CD4-positive, alpha-beta T cell treated with Interleukin-4 for 4 hours (primary cell): Measurements from ENCODE around the gene NCAM1.

Experiments used
- DNase-seq: peaks from one replicate; pipeline ENCODE4 v3.0.0-alpha.2; 2020

Gene NCAM1

DNA sequence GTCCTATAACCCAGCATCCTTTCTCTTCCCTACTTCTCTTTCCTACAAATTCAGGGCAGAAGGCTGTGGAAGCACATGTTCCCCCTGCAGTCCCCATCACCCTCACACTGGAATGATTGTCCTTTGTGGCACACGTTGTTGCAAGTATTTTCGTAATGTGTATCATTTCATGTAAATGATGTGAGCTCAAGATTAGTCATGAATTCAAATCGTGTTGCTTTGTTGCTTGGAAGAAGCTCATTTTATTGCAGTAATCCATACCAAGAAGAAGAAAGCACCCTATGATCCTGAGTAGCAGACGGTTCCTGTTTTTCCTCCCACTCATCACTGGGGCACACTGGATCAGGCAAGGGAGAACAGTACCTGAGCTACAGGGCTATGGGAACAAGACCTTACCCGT, 173.4 kb downstream of the NCAM1 start:
- no peak for DNase-seq

DNA sequence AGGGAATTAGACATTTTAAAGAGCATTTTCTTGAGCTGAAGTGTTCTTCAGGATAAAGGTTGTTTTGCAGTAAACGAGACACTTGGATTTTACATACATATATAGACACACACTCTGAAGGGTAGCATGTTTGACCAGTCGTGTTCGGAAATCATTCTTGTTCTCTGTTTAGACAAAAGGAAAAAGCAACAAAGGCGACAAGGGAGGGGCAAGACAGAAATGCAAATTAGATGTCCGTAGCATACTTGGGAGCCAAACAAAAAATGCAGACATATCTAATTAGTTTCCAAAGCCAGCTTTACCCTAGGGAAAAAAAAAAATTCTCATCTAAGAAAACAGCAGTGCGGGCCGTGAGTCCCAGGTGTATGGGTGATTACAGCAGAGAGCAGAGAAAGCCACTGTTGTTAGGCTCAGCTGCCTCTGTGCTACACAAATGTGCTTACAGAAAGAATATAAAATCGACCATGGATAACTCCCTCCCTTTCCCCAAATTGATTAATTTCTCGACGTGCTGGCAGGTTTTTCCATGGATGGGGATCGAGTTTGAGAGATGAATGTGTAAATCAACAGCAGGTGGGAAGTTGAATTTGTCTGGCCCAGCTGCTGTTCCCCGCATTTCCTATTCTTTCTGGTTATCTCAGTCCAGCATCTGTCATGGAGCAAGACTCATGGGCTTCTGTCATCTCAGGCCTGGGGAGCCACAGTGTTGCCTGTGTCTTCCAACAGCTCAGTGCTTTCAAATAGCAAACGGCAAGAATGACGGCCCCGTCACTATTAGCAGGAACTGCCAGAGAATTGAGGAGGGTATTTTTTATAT, 176.7 kb downstream of the NCAM1 start:
- no peak for DNase-seq

DNA sequence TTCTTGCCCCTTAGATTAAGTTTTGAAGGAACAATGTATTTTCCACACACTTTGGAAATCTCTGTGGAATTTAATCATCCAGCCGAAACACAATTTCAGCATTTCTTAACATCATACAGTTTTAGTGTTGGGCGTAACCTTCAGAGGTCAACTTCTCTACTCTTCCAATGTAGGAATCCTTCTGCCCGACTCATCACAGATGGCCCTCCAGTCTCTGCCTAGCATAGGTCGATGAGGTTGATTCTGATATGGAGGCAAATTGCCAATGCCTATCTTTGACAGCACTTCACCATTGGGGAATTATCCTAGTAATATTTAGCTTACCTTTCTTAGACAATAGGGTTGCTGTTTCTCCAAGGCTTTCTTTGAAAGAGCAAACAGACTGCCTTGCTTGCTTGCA, 177.5 kb downstream of the NCAM1 start:
- no peak for DNase-seq

DNA sequence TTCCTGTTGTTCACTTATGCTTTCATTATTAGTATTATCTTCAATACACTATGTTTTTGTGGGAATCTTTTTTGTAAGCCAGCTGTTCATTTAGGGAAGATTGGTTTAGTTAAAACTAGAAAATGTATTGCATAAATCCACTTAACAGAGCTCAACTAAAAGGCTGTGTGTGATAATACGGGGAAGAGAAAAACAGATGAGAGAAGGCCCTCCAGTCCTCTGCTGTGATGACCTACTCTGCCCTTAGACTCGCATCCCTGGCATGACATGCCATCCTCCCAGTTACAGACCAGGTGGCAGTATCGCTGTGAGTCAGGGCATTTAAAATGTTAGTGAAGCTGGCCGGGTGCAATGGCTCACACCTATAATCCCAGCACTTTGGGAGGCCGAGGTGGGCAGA, 179.8 kb downstream of the NCAM1 start:
- DNase-seq, result no peak

DNA sequence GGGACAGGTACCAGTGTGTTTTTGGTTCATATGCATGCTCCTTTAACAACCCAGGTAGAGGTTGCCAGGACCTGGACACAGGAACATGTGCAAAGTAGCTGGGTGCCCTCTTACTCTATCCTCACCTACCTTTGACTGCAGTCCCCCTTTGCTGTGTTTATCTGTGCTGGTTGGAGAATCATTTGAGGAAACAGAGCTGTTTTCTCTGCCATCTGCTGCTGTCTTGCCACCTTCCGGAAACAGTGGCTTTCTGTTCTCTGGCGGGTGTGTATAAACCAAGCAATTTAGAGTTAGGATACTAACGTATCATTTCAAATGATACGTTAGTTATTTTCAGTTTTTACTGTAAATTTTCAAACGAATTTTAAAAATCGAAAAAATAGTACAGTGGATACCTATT, 181.3 kb downstream of the NCAM1 start:
- no peak for DNase-seq

DNA sequence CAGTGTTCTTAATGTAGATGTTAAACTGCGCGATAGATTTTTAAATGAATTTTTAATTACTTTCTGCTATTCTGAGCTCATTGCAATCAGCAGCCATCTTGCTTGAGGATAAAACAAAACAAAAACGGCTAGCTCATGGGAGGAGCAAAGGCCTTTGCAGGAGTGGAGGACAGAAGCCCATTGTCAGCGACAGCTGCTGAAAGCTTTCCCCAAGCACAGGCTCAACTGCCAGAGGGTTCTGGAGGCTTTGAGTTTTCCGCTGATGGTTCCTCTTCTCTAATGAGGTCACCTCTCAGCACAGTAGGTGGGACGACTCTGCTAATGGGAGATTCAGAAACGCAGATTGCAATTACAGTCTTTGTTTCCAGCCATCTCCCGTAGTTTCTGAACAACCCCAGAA, 186.0 kb downstream of the NCAM1 start:
- no peak for DNase-seq

DNA sequence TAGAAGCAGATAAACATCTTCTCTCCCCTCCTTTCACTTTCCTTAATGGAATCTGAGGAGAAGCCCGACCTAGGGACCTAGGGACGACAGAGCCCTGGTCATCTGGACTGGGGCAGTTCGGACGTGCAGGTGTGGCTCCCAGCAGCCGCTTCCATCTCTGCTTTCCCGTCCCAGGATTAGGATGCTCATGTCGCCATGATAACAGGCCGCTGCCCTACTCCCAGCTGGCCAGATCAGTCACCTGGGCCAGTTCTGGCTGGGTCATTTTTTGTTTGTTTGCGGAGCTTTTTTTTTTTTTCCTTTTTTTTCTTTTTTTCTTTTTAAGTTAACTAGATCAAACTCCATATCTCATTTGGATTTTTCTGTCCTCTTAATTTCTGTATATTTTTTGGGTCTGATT, 186.9 kb downstream of the NCAM1 start:
- DNase-seq, result no peak

DNA sequence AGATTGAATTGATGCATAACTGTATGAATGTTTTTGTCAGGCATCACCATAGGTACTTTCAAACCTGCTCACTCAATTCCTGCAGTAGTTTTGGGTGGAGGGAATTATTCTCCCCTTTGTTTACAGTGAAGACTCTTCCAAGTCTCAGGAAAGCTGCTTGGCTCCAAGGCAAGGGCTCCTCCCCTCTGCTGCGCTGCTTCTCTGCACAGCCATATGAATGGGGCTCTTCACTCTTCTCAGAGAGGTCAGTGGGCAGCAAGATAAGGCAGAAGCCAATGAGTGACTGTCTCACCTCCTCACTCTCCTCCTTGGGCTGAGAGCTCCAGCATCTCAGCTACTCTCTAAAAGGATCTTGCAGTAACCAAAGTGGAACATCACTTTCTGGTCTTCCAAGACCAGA, 187.4 kb downstream of the NCAM1 start:
- no peak for DNase-seq

DNA sequence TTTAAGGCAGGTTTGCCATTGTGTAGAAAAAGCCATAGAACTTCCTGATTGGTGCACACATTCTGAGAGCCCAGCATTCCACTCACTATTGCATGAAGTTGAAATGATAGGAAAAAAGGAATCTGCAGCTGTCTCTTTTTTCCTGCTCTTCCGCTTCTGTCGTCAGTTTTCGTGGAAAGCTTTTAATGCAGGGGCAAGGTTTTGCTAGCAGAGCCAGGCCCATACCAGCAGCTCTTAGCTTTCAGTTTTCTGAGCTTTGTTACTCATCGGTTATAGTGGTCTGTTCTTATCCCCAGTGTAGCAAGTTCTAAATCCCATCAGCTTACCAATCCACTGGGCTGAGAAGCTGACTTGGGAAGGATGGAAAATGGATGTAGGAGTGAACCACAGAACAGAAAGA, 190.3 kb downstream of the NCAM1 start:
- no peak for DNase-seq

DNA sequence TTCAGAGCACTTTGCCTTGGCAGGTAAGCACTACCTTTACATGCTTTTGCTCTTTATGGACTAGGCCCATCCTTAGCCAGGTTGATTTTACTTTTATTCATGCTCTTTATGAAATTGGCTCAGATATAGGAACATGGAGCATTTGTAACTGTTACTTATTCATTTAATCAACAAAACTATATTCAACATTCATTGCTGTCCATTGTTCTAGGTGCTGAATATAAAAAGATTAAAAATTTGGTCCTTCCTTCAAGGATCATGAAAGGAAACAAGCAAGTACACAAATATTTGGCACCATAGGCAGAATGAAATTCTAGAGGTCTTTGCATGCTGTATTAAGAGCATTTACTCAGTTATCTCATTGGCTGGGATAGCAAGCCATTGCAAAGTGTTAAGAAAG, 191.3 kb downstream of the NCAM1 start:
- DNase-seq, result no peak

DNA sequence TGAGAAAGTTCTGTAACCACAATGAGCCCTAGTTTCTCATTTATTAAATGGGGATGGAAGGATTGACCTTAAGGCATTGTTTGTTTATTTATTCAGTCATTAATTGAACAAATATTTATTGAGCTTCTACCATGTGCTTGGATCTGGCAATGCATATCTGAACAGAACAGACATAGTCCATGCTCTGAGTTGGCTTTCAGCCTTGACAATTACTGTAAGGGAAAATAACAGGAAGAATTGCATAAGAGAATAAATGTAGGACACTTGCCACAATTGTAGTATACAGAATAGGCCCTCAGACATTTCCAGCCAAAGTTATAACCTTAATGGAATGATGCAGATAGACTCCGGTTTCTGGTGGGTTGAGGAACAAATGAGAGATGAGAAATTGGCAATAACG, 192.6 kb downstream of the NCAM1 start:
- DNase-seq, result no peak

DNA sequence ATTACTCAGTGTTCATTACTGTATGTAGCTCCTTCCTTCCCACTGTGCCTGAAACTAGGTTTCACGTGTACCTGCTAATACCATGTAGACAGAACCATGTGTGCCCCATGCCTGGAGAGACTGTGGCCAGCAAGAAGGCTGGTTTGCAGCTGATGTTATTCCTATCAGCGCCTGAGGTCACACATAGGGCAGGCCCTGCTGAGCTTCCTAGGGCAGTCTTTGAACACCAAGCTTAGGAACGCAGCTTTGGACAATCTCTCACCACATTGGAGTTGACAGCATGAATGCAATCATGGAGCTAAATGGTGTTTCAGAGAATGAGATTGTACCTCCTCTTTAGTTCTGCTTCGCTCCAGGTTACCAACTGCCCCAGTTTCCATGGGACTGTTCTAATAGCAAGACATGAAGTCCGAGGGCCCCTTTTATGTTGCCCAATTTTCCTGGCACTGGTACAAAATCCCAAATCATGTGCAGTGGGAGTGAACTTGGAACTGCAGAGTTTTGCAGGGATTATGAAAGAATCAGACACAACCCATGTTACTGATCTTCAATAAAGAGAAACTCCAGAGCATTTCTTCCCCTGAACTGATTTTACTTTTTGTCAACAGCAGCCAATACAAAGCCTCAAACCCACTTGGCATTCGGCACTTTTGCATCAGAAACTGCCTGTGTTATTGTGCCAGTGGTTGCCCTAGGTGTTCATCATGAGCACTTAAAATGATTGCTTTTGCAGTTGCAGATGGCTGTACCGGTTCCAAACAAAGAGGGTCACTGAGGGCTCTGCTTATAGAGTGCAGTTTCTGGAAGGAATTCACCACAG, 199.0 kb downstream of the NCAM1 start:
- DNase-seq, result no peak

DNA sequence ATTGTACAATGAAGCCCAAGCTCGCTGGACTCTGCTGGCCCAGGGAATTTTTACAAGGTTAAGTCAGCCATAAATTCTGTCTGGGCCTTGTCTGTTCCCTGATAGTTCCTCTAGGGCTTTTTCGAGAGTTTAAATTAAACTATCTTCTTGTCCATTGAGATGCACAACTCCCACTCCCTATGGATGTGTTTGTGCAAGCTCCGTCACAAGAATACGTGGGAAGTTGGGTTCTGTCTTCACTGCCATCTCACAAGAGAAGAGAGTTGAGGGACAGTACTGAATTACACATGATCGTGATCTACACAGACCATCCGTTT, 199.5 kb downstream of the NCAM1 start:
- DNase-seq, result no peak

DNA sequence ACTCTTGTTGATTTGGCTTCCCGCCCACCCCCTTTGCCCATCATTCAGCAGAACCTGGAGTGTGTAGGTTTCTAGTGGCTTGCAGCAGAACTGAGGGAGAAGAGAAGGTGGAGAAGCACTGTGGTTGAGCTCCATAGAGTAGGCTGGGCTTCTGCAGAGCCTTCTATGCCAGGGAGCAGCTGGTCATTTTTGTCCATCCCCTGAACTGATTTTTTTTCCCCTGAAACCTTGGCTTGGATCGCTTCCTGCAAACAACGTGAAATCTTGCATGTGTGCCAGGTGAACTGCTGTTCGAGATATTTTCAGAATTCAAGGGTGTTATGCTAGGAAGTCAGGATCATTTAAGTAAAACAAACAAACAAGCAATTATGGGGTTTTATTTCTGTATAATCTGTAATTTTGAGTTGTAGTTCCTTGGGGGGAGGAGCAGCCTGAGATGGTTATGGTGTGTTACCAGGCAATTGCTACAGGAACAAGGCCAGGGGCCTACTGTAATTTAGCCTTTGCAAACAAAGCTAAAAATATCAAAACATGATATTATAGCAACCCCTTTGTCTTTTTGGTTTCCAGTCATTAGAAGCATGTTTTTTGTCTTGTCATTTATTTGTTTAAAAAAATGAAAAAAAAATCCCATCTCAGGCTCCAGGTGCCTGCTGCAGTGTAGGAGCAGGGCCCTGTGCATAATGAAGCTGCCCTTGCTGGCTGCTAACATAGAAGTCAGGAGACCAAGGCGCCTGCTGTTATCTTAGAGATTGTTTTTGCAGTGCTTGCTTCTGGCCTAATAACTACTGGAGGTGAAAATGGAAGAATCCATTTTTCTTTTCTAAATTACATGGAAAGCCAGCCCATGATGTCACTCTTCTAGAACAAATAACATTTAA, 200.7 kb downstream of the NCAM1 start:
- DNase-seq, result no peak

DNA sequence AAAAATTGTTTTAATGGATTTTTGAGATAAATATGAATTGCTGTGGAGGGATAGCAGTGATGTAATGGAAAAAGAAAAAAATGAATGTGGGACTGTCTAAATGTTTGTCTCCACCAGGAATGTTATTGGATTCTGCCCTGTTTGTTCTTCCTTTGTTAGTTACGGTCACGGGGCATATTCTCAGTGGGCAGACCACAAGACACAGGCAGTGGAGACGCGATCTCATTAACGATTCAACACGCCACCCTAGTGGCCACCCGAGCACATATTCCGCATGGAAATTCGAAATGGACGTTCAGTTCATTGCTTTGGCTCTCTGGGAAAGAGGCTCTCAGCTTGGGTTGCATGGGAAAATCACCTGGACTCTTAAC, 201.4 kb downstream of the NCAM1 start:
- DNase-seq, result no peak

DNA sequence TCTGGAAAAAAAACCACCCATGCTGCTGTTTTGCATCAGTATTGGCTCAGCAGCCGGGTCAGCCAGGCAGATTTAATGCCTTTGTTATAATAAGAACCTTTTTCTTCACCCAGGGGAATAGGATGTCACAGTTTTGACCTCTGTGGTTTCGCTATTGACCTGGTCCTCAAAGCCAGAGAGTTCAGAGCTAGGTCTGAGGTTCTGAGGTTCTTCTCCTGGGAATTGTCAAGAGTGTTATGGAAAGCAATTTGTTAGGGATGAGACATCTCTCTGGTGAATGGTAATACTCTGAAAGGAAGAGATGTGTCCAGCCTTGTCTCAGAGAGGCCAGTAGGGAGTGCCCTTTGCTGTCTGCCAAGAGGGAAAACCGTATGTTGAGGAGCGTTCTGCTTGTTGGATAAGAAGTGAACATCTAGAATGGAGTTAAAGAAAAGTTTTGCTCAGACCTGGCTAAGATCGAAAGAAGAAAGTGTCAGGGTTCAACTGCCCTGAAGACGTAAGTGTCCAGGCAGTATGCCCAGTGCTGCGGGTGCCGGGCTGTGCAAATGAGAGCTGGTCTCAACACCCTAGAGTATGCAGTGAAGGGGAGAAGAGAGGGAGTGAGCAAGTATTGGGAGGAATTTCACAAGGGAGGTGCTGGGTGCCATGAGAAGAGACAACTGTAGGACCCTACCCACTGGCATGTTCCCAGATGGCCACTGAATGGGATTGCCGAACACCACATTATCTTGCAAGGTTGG, 202.2 kb downstream of the NCAM1 start:
- DNase-seq, result no peak

DNA sequence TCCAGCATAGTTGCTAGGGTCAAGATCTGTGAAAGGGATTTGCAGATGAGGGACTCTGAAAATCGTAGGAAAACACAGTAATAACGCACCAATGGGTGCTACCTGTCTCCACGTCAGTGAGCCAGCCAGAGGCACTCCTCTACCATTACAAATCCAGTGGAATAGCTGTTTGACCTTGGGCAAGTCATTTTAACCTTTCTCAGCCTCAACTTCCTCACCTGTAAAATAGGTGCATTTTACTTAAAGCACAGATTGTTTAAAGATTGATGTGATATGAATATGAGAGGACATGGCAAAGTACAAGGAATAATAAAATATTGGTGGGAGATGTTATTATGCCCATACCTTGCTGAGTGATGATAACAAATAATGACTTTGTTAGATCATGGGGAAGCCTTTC, 205.1 kb downstream of the NCAM1 start:
- no peak for DNase-seq

DNA sequence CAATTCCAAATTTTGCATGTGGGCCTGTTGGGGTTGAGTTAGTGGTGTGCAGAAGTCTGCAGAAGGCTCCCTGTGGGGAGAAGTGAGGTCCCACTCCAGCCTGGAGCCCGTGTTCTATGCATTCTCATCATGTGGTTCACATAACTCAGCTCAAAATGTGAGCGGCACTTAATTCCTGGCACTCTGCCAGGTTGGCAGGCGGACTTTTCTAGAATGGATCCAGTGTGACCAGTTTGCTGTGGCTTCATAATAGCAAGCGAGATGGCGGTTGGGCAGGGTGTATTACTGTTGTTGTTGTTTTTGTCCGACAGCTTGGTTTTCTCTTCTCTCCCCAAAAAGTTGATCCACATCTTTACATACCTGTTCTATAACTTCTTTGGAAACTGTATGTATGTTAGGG, 206.4 kb downstream of the NCAM1 start:
- DNase-seq, result no peak

DNA sequence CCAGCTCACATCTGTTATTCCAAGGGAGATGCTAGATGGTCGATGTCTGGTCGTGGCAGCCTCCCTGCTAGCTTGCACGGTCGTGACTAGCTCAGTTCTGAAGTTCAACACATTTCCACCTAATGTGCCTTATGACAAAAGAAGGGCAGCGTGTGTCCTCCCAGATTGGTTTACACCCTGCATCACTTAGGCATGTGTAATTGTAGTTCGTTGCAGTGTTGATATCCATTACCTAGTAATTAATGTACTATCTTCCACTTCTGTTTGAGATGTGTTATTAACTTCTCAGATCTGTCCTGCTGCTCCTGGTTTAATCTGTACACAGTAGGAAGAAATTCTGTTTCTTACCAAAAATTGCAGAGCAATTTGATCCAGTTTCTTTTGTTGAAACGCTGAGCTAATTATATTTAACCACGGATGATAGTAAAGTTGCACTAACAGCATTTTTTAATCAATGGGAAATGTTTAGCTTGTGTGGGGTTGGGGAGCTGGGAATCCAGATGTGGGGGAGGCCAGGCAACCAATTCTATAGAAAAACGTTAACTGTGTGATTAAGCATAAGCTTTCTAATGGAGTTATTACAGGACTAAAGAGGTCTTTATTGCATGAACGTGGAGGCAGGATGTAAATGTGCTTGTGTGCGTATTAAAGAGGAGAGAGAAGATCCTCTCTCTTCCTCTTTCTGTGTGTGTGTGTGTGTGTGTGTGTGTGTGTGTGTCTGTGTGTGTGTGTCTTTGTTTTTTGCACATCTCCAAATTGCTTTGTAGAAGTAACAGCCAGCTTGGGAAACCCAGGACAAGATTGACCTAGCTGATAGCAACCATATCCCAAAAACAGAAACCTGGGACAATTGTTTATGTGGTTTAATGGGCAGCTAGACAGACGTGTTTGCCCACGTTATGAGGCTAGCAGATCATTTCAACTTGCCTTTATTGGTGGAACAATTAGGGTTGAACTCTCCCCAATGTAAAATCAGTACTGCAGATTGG, 207.4 kb downstream of the NCAM1 start:
- DNase-seq, result no peak

DNA sequence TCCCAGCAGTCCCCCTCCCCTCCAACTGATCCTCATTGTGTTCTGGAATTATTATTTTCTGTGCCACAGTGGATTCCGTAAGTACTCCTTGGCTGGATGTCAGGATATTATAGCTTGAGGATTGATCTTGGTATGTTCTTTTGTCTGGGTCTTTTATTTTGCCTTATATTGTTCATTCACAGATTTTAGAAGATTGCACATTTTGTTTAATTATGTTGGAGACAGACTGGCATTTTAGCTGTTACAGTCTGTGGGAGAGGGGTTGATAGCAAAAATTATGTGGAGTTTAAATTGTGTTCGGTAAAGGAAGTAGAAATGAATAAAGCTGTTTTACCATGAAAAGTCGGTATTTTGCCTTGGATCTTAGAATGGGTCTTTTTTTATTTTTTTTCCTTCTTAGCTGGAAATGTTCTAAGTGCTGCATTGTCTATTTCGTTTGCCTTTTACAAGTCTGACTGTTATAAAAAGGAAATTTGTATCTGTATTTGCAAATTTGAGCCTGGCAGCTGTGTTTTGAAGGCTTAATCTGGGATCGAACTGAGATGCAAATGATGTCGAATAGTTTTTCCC, 211.2 kb downstream of the NCAM1 start:
- DNase-seq, result no peak

DNA sequence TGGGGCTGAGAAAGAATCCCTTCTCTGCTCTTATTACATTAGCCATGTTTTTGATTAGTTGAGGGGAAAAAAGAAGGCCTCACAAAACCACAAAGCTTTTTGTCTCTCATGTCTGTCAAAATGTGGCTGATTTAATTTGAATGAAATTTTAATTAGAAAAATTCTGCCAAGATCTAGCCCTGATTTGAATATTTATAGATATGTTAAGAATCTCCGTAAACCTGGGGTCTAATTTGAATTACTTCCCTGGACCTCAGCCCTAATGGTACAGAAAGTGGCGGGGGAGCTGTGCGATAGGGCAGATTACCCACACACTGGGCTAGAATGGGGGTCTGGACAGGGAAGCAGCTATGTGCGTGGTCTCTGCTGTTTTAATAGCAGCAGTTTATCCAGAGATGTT, 211.9 kb downstream of the NCAM1 start:
- DNase-seq, result no peak
